Neural crest cell (in vitro differentiated cells): ENCODE results near the gene SLC39A11. TPM values are rescaled to one million over a fixed set of nuclear protein-coding genes. Genes with fewer than 3 reads are reported as not detected.
A peak's percentile ranks its signal among the peaks of the same experiment; 100 is the strongest.
"Not testable (repeated sequence)": the region's sequence is repeated elsewhere in the genome, so short reads cannot be mapped to it uniquely, and the experiment has no call there.

Experiments used
- DNase-seq: peaks from one replicate; pipeline ENCODE4 v3.0.0; 2021; ENCODE audit warnings: low read depth, mixed read lengths, low spot score
- H3K27ac Mint-ChIP-seq: one replicate; pipeline ENCODE4 v1.8.0; 2021; ENCODE audit warnings: mild to moderate bottlenecking, mixed read lengths; ENCODE audit not compliant: unreplicated experiment
- H3K27me3 Mint-ChIP-seq: 2 replicates; pipeline ENCODE4 v1.8.0; 2021; ENCODE audit warnings: low read depth, mild to moderate bottlenecking, mixed read lengths
- H3K36me3 Mint-ChIP-seq: 2 replicates; pipeline ENCODE4 v1.8.0; 2021; ENCODE audit warnings: low read depth, mild to moderate bottlenecking, mixed read lengths
- H3K4me1 Mint-ChIP-seq: 2 replicates; pipeline ENCODE4 v1.8.0; 2021; ENCODE audit warnings: mixed read lengths
- H3K4me3 Mint-ChIP-seq: one replicate; pipeline ENCODE4 v1.8.0; 2021; ENCODE audit warnings: mild to moderate bottlenecking, mixed read lengths
- H3K9me3 Mint-ChIP-seq: 2 replicates; pipeline ENCODE4 v1.8.0; 2021; ENCODE audit warnings: mixed read lengths
- total RNA-seq: library from RNA; stranded (reverse); gene quantifications from 2 replicates; pipeline ENCODE4 v1.2.1, GENCODE V29; 2021
- TF ChIP-seq, protein P1 (sequence below): fragments of 200-600 bp; sonication (generic); conservative IDR thresholded peaks from 2 replicates; pipeline ENCODE4 v1.5.0; 2021; ENCODE audit warnings: antibody characterized with exemption, mild to moderate bottlenecking

SLC39A11 gene
- total RNA-seq, 1 donor from 2014 or later: 11.3 TPM

DNA sequence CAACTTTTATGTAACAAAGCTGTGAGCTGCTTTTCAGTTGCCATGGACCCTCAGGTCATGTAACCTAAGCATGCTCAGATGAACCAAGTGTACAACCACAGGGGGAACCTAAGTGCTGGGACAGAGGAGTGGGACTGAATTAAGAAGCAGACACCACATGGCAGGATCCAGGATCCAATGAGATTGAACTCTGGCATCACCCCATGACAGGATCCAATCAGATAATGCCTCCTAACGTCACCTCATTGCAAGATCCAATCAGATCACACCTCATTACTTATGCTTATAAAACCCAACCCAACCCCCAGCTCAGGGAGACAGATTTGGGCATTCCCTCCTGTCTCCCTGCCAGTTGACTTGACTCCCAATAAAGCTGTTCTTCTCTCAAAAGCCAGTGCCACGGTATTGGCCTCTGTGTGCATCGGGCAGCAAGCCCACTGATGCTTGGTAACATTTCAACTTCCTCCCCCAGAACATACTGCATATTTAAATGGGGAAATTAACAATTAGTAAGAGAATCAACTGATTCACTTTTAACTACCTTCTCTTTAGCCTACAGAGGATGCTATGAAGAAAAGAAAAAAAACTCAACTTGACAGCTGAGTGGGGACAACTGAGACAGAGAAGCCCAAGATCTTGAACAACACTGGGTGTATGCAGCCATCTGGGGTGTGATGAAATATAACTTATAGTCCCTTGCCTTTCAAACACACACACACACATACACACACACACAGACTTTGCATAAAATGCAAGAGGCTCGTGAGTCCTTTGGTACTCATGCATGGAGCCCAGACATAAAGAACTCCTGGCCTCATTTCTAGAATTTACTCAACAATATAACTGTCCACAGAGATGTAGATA is 148.4 kb downstream of the SLC39A11 start:
- H3K27ac Mint-ChIP-seq: peak overlapping the region; percentile 50
- TF ChIP-seq, protein P1, sequence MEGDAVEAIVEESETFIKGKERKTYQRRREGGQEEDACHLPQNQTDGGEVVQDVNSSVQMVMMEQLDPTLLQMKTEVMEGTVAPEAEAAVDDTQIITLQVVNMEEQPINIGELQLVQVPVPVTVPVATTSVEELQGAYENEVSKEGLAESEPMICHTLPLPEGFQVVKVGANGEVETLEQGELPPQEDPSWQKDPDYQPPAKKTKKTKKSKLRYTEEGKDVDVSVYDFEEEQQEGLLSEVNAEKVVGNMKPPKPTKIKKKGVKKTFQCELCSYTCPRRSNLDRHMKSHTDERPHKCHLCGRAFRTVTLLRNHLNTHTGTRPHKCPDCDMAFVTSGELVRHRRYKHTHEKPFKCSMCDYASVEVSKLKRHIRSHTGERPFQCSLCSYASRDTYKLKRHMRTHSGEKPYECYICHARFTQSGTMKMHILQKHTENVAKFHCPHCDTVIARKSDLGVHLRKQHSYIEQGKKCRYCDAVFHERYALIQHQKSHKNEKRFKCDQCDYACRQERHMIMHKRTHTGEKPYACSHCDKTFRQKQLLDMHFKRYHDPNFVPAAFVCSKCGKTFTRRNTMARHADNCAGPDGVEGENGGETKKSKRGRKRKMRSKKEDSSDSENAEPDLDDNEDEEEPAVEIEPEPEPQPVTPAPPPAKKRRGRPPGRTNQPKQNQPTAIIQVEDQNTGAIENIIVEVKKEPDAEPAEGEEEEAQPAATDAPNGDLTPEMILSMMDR: no peak
- peaks cover 38% of the 10 kb centered on the region for H3K4me1 Mint-ChIP-seq
- DNase-seq: no peak
- H3K4me3 Mint-ChIP-seq: no peak overlapping the region
- no peaks in the 10 kb centered on the region for H3K9me3 Mint-ChIP-seq
- no peaks in the 10 kb centered on the region for H3K36me3 Mint-ChIP-seq
- H3K27me3 Mint-ChIP-seq: no peaks in the 10 kb centered on the region

DNA sequence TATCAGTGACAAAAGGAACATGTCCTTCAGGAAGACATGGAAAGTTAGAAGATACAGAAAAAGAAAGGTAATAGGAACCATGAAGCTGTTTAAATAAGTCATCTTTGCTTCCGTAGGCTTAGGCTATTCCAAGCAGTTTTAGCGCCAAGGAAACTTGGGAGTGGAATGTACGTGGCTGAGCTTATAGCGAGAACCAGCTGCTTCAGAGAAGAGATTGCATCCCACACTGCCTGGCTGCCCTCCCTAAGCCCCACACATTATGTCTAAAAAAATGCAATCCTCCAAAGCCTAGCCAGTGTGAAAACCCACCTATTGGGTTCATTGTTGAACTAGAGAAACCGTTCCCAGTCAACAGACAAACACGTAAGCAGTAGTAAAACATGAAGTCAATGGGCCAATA is 149.9 kb downstream of the SLC39A11 start:
- Mint-ChIP-seq H3K9me3 (no peaks in the 10 kb centered on the region), H3K27ac (no peak overlapping the region), H3K27me3 (no peaks in the 10 kb centered on the region), H3K36me3 (no peaks in the 10 kb centered on the region), H3K4me1 (peaks cover 28% of the 10 kb centered on the region), H3K4me3 (no peak overlapping the region)
- TF ChIP-seq, protein P1: no peak
- no peak for DNase-seq

DNA sequence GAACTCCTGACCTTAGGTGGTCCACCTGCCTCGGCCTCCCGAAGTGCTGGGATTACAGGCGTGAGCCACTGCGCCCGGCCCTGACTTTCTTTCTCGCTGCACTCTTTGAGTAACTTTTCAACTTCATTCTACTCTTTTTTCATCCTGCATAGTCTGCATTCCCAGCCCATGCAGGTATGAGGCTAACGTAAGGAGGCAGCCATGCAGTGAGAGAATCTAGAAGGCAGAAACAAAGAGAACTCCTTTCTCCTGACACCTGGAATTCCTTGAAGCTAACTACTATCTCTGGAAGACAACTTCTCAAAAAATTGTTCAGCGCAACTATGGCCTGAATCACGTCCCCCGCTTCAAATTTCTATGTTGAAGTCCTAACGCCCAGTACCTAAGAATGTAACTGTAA is 152.0 kb downstream of the SLC39A11 start:
- Mint-ChIP-seq H3K4me3 (no peak overlapping the region), H3K9me3 (no peaks in the 10 kb centered on the region), H3K27ac (no peak overlapping the region), H3K36me3 (no peaks in the 10 kb centered on the region), H3K27me3 (no peaks in the 10 kb centered on the region), H3K4me1 (peaks cover 7% of the 10 kb centered on the region)
- TF ChIP-seq, protein P1: no peak
- DNase-seq: no peak

DNA sequence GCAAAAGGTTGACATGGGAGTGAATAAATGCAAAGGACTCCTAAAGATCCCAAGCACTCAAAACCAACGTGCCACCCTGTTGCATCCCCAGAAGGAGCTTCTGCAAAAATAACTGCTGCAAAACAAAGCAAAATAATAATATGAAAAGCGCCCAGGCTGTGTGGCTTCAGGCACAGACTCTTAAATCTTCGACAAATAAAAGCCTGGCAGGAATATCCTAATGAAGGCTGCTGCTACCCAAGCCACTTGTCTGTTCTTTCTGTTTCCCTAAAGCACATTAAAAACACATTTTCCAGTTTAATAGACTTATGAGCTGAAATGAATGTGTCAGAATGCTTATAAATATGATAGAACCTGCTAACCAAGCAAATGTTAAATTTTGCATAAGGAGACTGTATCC is 154.0 kb downstream of the SLC39A11 start:
- Mint-ChIP-seq H3K4me1 (no peaks in the 10 kb centered on the region), H3K36me3 (no peaks in the 10 kb centered on the region), H3K27ac (no peak overlapping the region), H3K27me3 (no peaks in the 10 kb centered on the region), H3K4me3 (no peak overlapping the region), H3K9me3 (no peaks in the 10 kb centered on the region)
- no peak for DNase-seq
- TF ChIP-seq, protein P1: no peak

DNA sequence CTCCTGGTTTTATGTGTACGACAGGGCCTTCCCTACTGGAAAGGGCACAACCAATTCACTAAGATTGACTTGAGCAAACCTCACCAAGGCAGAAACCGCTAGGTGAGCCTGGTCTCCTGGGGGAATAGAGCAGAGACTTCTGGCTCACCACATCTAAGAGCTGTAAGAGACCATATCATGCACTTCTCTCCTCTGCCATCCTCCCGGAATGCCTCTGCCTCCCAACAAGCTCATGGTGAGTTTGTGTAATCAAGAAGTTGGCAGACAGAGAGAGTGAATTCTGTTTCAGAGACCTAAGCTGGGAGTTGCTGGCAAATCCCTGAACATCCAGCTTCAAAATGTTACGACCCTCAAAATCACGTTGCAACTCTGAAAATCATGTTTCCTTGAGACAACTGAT is 154.8 kb downstream of the SLC39A11 start:
- no peaks in the 10 kb centered on the region for H3K27me3 Mint-ChIP-seq
- no peaks in the 10 kb centered on the region for H3K36me3 Mint-ChIP-seq
- no peaks in the 10 kb centered on the region for H3K4me1 Mint-ChIP-seq
- DNase-seq: no peak
- H3K9me3 Mint-ChIP-seq: no peaks in the 10 kb centered on the region
- H3K27ac Mint-ChIP-seq: no peak overlapping the region
- H3K4me3 Mint-ChIP-seq: no peak overlapping the region
- TF ChIP-seq, protein P1: no peak

DNA sequence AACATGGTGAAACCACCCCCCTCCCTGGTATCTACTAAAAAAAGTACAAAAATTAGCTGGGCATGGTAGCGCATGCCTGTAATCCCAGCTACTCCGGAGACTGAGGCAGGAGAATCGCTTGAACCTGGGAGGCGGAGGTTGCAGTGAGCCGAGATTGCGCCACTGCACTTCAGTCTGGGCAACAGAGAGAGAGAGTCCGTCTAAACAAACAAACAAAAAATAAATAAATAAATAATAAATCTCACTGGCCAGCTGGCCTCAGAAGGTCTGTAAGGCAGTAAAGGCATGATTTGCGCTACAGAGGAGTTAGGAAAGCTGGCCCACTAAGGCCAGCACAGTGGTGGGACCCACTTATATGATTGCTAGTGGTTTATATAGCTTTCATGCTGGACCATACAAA is 155.2 kb downstream of the SLC39A11 start:
- not testable (repeated sequence) for H3K4me1 Mint-ChIP-seq, H3K36me3 Mint-ChIP-seq, H3K9me3 Mint-ChIP-seq, H3K27ac Mint-ChIP-seq, H3K4me3 Mint-ChIP-seq, H3K27me3 Mint-ChIP-seq, DNase-seq
